Spleen (tissue), 11 donors: ENCODE measurements around the gene DPEP2NB. TPM values are rescaled to one million over a fixed set of nuclear protein-coding genes. Genes with fewer than 3 reads are reported as not detected.

Experiments used
- DNase-seq: peaks from one replicate; pipeline ENCODE4 v3.0.0-alpha.2; 2020
- H3K27ac ChIP-seq, 8 donors: fragments of 200-600 bp; sonication (generic) in 7 of 8; 1 replicate in 4 of 8; 2 replicates in 4 of 8; pipeline versions ENCODE4 v1.5.0 to v1.8.0; 2016 to 2021; ENCODE audit warnings: inconsistent platforms in 4 of 8, mild to moderate bottlenecking in 4 of 8, moderate library complexity in 1 of 8
- H3K27me3 ChIP-seq, 7 donors: fragments of 200-600 bp; sonication (generic) in 6 of 7; replicated peaks in 1 of 7; 1 replicate in 4 of 7; 2 replicates in 3 of 7; pipeline versions ENCODE4 v1.5.0 to v1.8.0; 2016 to 2021; ENCODE audit warnings: inconsistent platforms in 3 of 7, mild to moderate bottlenecking in 1 of 7
- H3K36me3 ChIP-seq, 6 donors: fragments of 200-600 bp; sonication (generic) in 5 of 6; 1 replicate in 4 of 6; 2 replicates in 2 of 6; pipeline versions ENCODE4 v1.5.0 to v1.8.0; 2016 to 2021; ENCODE audit warnings: inconsistent platforms in 2 of 6
- H3K4me1 ChIP-seq, 6 donors: fragments of 200-600 bp; sonication (generic) in 5 of 6; 1 replicate in 3 of 6; 2 replicates in 3 of 6; pipeline versions ENCODE4 v1.5.0 to v1.8.0; 2016 to 2021; ENCODE audit warnings: inconsistent platforms in 3 of 6
- H3K4me3 ChIP-seq, 8 donors: fragments of 200-600 bp; sonication (generic) in 7 of 8; 1 replicate in 4 of 8; 2 replicates in 4 of 8; pipeline versions ENCODE4 v1.5.0 to v1.8.0; 2016 to 2021; ENCODE audit warnings: inconsistent platforms in 4 of 8, mild to moderate bottlenecking in 4 of 8, moderate library complexity in 2 of 8
- H3K9me3 ChIP-seq, 8 donors: fragments of 200-600 bp; sonication (generic) in 7 of 8; 1 replicate in 4 of 8; 2 replicates in 4 of 8; pipeline versions ENCODE4 v1.5.0 to v1.8.0; 2016 to 2021; ENCODE audit warnings: inconsistent platforms in 4 of 8
- POLR2A ChIP-seq, 3 donors: fragments of 450-650 bp; IDR thresholded peaks; one replicate each; pipeline ENCODE4 v1.5.1; 2017; ENCODE audit warnings: antibody characterized with exemption in 3 of 3, mild to moderate bottlenecking in 1 of 3
- POLR2AphosphoS5 ChIP-seq, 3 donors: sonication (generic); formaldehyde crosslinking; IDR thresholded peaks; one replicate each; pipeline ENCODE4 v1.5.1; 2017; ENCODE audit warnings: antibody characterized with exemption in 3 of 3
- WGBS, 5 donors: extraction: QIAGEN DNeasy Blood & Tissue Kit in 3 of 5; methylation state at CpG; one replicate each; pipeline versions ENCODE4 v1.1.5 to v1.1.7; 2013 to 2018; 5-methylcytosine and 5-hydroxymethylcytosine counted together
- intact Hi-C: fragments of 100-400 bp; cut with DNase I; formaldehyde crosslinking; loops from one replicate; pipeline ENCODE4 v1.15.0; 2023; ENCODE audit warnings: low total_unique reads
- polyA plus RNA-seq, 3 donors: library from polyadenylated mRNA; stranded (reverse); fragments of 200-250 nt; gene quantifications; one replicate each; pipeline ENCODE4 v1.2.1, GENCODE V29; 2013
- total RNA-seq, 7 donors: library from RNA; depleted of rRNA in 3 of 7; stranded (reverse); fragments of >200 nt in 3 of 7; fragmentation: NEBNext Ultra II Directional in 4 of 7; extraction: Animal tissue kit (Norgen Biotek cat#: 25700) in 4 of 7; gene quantifications; one replicate each; pipeline versions ENCODE4 v1.1.0 to v1.2.1, GENCODE V29; 2016 to 2021
- TF ChIP-seq, protein P1 (sequence below), 11 experiments: fragments of 200-600 bp in 7 of 11; fragments of 450-650 bp in 4 of 11; sonication (generic) in 4 of 11; IDR thresholded peaks in 8 of 11; conservative IDR thresholded peaks in 3 of 11; 1 replicate in 7 of 11; 2 replicates in 4 of 11; pipeline versions ENCODE4 v1.4.0 to v1.8.0; 2016 to 2021; ENCODE audit warnings: antibody characterized with exemption in 11 of 11, inconsistent platforms in 4 of 11, mild to moderate bottlenecking in 1 of 11
- donor health status: healthy with polysubstance abuse.
- donor health status: DM: no; HTN: no; CAD: no; lungs with moderate emphysema.
- donor health status: DM: no; HTN: no; CAD: no.
- donor health status: Bipolar disorder and iron deficiency.
- donor health status: healthy.
- donor health status: DM: no; HTN: no; CAD: no.
- donor health status: DM: yes; HTN: yes; CAD: no.

Gene DPEP2NB
- total and polyA plus RNA-seq, 10 donors, result not detected

DNA sequence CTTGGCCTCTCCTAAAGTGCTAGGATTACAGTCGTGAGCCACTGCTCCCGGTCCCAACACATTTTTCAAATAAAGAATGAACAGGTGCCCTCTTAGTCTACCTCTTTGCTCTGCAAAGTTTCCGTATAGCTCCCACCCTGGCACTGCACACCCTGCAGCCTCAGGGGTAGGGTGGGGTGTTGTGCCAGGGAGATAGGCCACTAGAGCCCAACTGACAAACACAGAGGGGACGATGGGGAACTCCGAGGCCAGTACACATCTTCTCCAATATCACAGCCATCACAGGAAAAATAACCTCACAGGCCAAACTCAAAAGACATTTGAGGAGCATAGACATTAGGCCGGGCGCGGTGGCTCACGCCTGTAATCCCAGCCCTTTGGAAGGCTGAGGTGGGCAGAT lies 44.6 kb downstream of the DPEP2NB start:
- WGBS, 5 donors, result 93 to 96% (median 96%) methylated on average over 9 of the region's 9 CpGs
- H3K27ac ChIP-seq, result no peak overlapping the region
- TF ChIP-seq POLR2A (IDR thresholded peaks at IDR 0.05) (no peak), POLR2AphosphoS5 (IDR thresholded peaks at IDR 0.05) (no peak)
- TF ChIP-seq, protein P1, sequence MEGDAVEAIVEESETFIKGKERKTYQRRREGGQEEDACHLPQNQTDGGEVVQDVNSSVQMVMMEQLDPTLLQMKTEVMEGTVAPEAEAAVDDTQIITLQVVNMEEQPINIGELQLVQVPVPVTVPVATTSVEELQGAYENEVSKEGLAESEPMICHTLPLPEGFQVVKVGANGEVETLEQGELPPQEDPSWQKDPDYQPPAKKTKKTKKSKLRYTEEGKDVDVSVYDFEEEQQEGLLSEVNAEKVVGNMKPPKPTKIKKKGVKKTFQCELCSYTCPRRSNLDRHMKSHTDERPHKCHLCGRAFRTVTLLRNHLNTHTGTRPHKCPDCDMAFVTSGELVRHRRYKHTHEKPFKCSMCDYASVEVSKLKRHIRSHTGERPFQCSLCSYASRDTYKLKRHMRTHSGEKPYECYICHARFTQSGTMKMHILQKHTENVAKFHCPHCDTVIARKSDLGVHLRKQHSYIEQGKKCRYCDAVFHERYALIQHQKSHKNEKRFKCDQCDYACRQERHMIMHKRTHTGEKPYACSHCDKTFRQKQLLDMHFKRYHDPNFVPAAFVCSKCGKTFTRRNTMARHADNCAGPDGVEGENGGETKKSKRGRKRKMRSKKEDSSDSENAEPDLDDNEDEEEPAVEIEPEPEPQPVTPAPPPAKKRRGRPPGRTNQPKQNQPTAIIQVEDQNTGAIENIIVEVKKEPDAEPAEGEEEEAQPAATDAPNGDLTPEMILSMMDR (IDR thresholded peaks at IDR 0.05 in 8 of 11, conservative IDR thresholded peaks at IDR 0.05 in 3 of 11), result no peak
- H3K4me3 ChIP-seq, result no peak overlapping the region
- peaks cover 16 to 31% (median 26%) of the 10 kb centered on the region in 6 donors for H3K4me1 ChIP-seq
- no peak for DNase-seq
- no peaks in the 10 kb centered on the region for H3K36me3 ChIP-seq
- no peaks in the 10 kb centered on the region for H3K9me3 ChIP-seq
- no peaks in the 10 kb centered on the region for H3K27me3 ChIP-seq
- intact Hi-C loops, result no loop called here

DNA sequence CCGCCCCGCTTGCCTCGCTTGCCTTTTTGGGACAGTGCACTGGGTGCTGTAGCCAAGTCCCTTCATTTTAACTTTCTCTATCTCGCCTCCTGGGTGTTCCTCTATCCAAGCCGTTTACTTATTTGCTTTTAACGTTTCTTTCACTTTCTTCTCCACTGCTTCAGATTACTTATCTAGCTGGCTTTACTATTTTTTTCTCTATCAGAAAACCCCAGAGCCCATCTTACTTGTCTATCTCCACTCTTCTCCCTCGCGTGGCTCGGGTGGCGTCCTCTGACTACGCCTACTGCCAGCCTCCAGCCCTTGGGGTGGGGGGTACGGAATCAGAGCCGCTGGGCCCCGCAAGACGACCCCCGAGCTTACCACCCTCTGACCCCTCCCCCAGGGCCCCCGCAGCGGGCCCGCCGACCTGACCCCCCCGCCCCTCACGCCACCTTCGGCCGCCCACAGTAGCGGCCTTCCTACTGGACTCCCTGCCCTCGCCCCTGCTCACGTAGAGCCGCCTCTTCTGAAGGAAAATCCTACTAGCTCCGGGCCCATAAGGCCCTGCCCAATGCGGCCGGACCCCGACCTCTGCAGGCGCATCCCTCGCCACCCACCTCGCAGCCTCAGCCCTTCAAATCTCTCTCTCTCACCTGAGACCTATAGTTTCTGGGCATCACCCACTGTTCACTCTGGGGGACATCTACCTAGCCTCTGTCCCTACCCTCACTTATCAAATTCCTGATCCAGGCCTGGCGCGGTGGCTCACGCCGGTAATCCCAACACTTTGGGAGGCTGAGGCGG lies 46.3 kb downstream of the DPEP2NB start:
- peak; percentile 74 for DNase-seq
- 49 to 52% (median 51%) methylated on average over 40 of the region's 40 CpGs for WGBS, 5 donors
- Histone ChIP-seq H3K4me1 (peaks cover 23 to 48% (median 36%) of the 10 kb centered on the region in 6 donors), H3K36me3 (no peaks in the 10 kb centered on the region), H3K27me3 (no peaks in the 10 kb centered on the region), H3K27ac (peak overlapping the region; percentile 84 to 92 (median 88)), H3K4me3 (peak overlapping the region; percentile 66 to 96 (median 84)), H3K9me3 (no peaks in the 10 kb centered on the region)
- intact Hi-C loops, result no loop called here
- TF ChIP-seq POLR2A (IDR thresholded peaks at IDR 0.05), result no peak
- TF ChIP-seq, protein P1 (IDR thresholded peaks at IDR 0.05 in 8 of 11, conservative IDR thresholded peaks at IDR 0.05 in 3 of 11), result no peak
- no peak for TF ChIP-seq POLR2AphosphoS5 (IDR thresholded peaks at IDR 0.05)

DNA sequence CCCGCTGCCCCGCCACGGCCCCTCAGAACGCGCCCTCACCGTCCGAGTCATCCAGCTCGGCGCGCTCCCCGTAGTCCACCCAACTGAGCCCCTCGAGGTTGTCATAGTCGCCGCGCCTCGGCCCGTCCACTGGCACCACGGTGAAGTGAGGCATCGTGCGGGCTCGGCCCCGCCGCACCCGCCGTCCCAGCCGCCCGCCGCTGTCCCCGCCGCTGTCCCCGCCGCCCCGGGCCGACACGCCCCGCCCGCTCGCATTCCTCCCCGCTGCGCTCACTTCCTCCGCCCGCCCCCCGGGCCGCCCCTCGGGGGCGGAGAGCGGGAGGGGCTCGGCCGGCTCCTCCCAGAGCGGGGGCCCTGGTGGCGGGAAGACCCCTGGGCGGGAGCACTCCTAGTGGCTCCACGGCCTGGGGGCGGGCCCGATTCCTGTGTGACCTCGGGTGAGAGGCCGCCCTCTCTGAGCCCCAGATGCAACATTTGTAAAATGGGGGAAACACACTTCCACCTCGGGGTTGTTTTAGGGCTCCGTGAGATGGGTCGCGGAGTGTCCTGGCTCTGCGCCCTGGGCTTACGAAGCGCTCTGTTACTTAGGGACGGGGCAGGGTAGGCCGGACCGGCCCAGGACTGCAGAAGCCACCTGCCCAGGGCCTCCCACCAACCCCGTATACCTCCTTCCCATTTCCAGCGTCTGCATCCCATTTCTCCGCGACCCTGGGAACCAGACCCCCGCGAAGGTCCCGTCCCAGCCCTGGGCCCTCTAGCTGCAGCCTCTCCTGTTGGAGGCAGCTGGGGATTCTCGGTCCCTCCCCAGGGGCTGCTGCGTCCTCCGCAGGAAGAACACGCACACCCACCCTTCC lies 47.1 kb downstream of the DPEP2NB start, which contains the start of gene SLC12A4:
Gene SLC12A4 (minus strand): TSS at position 238 of the 854 bp plus-strand sequence. CDS start 84 bp downstream, at position 154.
- DNase-seq, result peak; percentile 95
- peaks cover 0 to under 1% (median 0%) of the 10 kb centered on the region in 6 donors for H3K36me3 ChIP-seq
- WGBS, 5 donors, result 0 to 2% (median 1%) methylated on average over 30 to 78 of the region's 78 CpGs
- no peaks in the 10 kb centered on the region for H3K9me3 ChIP-seq
- peaks cover 24 to 56% (median 43%) of the 10 kb centered on the region in 6 donors for H3K4me1 ChIP-seq
- H3K4me3 ChIP-seq, result peak within 1 kb of the TSS; percentile 66 to 96 (median 84)
- TF ChIP-seq POLR2AphosphoS5 (IDR thresholded peaks at IDR 0.05), result peak; percentile 75 to 84 (median 82)
- TF ChIP-seq, protein P1 (IDR thresholded peaks at IDR 0.05 in 8 of 11, conservative IDR thresholded peaks at IDR 0.05 in 3 of 11), result peak in 1 of 11 experiments; percentile 15
- peak in 1 of 3 donors; percentile 63 for TF ChIP-seq POLR2A (IDR thresholded peaks at IDR 0.05)
- no peaks in the 10 kb centered on the region for H3K27me3 ChIP-seq
- H3K27ac ChIP-seq, result peak within 1 kb of the TSS; percentile 84 to 92 (median 88)
- intact Hi-C loops, result no loop called here
